Subcutaneous abdominal adipose tissue (tissue), 5 donors: ENCODE data around the gene DKK2.

ENCODE experiments used
- H3K27ac ChIP-seq: one replicate; pipeline ENCODE4 v1.7.0; 2013; ENCODE audit warnings: low read depth, mild to moderate bottlenecking, inconsistent platforms, low read length, moderate library complexity
- H3K27me3 ChIP-seq, 5 donors: one replicate each; pipeline ENCODE4 v1.7.0; 2013; ENCODE audit warnings: low read length in 5 of 5, inconsistent platforms in 1 of 5; ENCODE audit not compliant: control insufficient read depth in 5 of 5, insufficient read depth in 4 of 5
- H3K36me3 ChIP-seq, 5 donors: one replicate each; pipeline ENCODE4 v1.7.0; 2013; ENCODE audit warnings: low read length in 5 of 5; ENCODE audit not compliant: control insufficient read depth in 5 of 5, insufficient read depth in 5 of 5
- H3K4me1 ChIP-seq, 5 donors: one replicate each; pipeline ENCODE4 v1.7.0; 2013; ENCODE audit warnings: low read length in 5 of 5, mild to moderate bottlenecking in 3 of 5, moderate library complexity in 1 of 5; ENCODE audit not compliant: control insufficient read depth in 5 of 5, insufficient read depth in 5 of 5
- H3K4me3 ChIP-seq, 5 donors: one replicate each; pipeline ENCODE4 v1.7.0; 2013; ENCODE audit warnings: low read length in 5 of 5, low read depth in 1 of 5
- H3K9ac ChIP-seq, 5 donors: one replicate each; pipeline ENCODE4 v1.7.0; 2013; ENCODE audit warnings: low read length in 5 of 5, mild to moderate bottlenecking in 4 of 5, moderate library complexity in 3 of 5
- H3K9me3 ChIP-seq, 5 donors: one replicate each; pipeline ENCODE4 v1.7.0; 2013; ENCODE audit warnings: low read length in 5 of 5; ENCODE audit not compliant: control insufficient read depth in 5 of 5
- donor health status: healthy.
- donor health status: healthy.
- donor health status: healthy.
- donor health status: healthy.
- donor health status: healthy.

DKK2 gene

DNA sequence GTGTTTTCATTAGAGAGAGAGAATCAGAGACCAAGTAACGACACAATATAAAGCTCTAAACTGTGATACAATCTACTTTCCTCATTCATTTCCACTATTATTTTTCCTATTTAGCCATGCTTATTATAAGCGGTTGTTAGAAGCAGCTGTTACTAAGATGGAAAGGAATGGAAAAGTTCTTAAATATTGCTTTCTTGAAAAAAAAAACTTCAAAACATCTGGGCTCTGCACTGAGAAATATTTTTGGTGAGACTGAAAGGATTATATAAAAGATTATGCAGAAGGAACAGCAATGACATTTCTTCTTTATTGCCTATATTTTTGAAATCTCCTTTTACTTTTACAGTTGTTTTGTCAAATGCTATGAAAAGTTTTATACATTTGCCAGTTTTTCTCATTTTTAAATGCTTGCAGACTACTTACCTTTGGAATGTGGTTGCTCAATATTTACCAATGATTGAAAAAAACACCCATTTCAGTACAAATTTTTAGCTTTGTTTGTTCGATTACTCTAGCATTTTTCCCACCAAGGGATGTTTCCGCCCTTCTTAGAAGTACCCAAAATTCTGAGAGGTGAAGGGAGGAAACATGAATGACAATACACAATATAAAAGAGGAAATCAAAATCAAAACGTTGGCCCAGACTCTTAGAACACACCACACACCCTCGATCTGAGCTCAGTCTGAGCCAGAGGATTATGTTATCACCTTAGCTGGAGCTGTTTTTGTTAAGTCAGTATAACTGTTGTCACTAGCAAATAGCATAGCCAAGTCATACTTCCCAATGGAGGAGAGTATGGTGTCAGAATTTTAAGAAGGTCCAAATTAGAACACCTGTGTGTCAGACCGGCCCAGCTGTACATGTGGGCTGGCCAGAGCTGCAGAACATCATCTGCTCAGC is 18.4 kb downstream of the DKK2 start:
- Histone ChIP-seq H3K27me3 (no peaks in the 10 kb centered on the region), H3K27ac (no peak overlapping the region), H3K9me3 (no peaks in the 10 kb centered on the region), H3K4me1 (no peaks in the 10 kb centered on the region), H3K4me3 (no peak overlapping the region), H3K9ac (no peak overlapping the region), H3K36me3 (no peaks in the 10 kb centered on the region)

DNA sequence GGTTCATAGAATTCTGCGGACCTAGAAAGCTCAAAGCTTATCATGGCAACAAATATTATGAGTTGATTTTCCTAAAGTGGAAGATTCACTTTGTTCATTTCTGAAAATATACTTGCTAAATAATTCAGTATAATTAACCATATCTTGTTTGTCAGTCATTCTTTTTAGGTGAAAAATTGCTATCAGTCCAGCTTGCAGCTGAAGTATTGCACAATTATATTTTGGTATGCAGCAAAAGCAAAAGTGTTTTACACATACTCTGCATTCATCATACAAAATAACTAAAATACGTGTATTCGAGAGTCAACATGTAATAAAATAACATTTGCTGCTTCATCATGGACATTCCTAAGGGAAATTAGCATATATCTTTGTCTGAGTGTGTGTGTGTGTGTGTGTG is 24.8 kb downstream of the DKK2 start:
- no peak overlapping the region for H3K9ac ChIP-seq
- H3K27ac ChIP-seq = no peak overlapping the region
- no peaks in the 10 kb centered on the region for H3K9me3 ChIP-seq
- no peaks in the 10 kb centered on the region for H3K27me3 ChIP-seq
- H3K4me3 ChIP-seq = no peak overlapping the region
- H3K4me1 ChIP-seq = peaks cover 0 to 18% (median 4%) of the 10 kb centered on the region in 5 donors
- no peaks in the 10 kb centered on the region for H3K36me3 ChIP-seq

DNA sequence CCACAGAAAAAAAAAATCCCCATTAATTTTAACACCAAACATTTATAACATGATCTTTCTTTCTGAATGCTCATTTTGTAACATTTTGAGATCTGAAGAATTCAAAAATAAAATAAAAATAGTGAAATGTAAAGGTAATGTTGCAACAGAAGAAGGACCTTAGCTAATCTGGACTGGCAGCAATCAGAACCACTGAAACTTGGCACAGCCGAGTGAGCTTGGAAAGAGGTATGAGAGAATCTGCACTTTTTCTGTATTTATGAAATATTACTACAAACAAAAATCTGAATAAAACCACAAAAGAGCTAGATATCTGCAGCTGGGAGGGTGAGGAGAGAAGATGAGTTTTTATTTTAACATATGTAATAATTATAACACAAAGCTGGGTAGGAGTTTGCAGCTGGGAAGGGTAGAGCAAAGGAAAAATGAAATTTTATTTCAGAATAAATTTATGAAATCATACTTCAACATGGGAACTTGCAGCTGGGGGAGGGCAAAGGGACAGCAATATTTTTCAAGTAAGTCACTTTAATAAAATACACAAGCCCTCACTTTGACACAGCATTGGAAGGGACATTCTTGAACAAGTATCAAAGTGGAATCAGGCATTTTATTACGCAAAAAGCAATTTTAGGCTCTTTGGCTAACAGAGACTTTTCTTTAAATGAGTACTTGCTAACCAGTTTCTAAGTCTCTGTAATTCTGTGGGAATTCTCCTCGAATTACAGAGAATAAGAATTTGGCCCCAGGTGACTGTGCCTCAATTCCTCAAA is 26.7 kb downstream of the DKK2 start:
- Histone ChIP-seq H3K9ac (no peak overlapping the region), H3K27ac (no peak overlapping the region), H3K4me3 (no peak overlapping the region), H3K36me3 (no peaks in the 10 kb centered on the region), H3K27me3 (no peaks in the 10 kb centered on the region), H3K4me1 (peaks cover 0 to 18% (median 4%) of the 10 kb centered on the region in 5 donors), H3K9me3 (no peaks in the 10 kb centered on the region)

DNA sequence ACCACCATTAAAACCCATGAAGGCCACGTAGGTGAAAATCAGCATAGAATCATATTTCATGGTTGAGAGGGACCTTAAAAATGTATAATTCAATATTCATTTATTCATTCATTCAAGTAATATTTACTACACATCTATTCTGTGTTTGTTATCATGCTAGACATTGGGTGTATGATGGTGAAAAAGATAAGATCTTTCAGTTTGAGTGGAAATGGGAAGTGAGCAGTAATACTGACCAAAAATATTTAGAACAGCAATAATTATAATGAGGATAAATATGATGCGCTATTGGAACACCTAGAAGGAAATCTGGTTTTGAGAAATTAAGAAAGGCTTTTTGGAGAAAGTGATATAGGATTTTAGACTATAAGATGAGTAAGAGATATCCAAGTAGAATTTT is 28.0 kb downstream of the DKK2 start:
- no peak overlapping the region for H3K4me3 ChIP-seq
- H3K9me3 ChIP-seq = no peaks in the 10 kb centered on the region
- no peak overlapping the region for H3K9ac ChIP-seq
- no peaks in the 10 kb centered on the region for H3K27me3 ChIP-seq
- no peaks in the 10 kb centered on the region for H3K36me3 ChIP-seq
- peaks cover 0 to 18% (median 4%) of the 10 kb centered on the region in 5 donors for H3K4me1 ChIP-seq
- H3K27ac ChIP-seq = no peak overlapping the region

DNA sequence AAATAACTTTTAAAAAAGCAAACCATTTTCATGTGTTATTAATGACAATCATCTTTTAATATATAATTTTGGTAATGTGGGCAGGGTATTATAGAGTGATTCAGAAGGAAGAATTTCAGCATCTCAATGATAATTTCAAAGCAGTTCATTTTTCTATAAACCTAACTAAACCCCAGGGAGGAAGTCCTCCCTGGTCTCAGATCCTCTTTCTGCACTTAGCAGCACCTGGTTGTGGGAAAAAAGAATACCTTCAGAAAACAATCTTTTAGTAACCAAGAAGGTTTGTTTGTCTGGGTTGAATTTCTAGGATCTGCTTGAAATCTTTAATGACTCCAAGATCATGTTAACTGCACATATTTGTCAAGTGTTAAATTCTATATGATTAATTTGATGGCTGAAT is 29.9 kb downstream of the DKK2 start:
- H3K9ac ChIP-seq = no peak overlapping the region
- H3K27me3 ChIP-seq = no peaks in the 10 kb centered on the region
- no peak overlapping the region for H3K4me3 ChIP-seq
- no peak overlapping the region for H3K27ac ChIP-seq
- no peaks in the 10 kb centered on the region for H3K36me3 ChIP-seq
- H3K4me1 ChIP-seq = peaks cover 0 to 16% (median 4%) of the 10 kb centered on the region in 5 donors
- H3K9me3 ChIP-seq = no peaks in the 10 kb centered on the region

DNA sequence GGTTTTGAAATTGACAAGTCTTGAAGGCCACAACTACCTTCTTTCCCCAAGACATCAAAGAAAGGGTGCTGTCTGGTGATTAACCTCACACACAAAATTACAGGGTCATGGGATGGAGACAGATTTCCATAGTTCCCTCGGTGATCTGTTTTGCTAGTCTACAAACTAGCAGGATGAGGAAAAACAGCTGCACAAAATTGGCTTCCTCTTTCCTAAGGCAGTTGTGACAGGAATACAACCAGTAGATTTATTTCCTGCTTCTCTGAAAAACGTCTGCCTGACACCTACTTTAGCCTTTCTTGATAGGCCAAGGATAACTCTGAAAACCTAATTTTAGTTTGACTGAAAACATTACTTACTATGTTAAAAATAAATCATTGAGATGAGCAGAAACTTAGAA is 39.6 kb downstream of the DKK2 start:
- Histone ChIP-seq H3K9ac (no peak overlapping the region), H3K27ac (no peak overlapping the region), H3K36me3 (no peaks in the 10 kb centered on the region), H3K4me1 (no peaks in the 10 kb centered on the region), H3K9me3 (no peaks in the 10 kb centered on the region), H3K4me3 (no peak overlapping the region), H3K27me3 (peaks cover 0 to 3% (median 0%) of the 10 kb centered on the region in 5 donors)

DNA sequence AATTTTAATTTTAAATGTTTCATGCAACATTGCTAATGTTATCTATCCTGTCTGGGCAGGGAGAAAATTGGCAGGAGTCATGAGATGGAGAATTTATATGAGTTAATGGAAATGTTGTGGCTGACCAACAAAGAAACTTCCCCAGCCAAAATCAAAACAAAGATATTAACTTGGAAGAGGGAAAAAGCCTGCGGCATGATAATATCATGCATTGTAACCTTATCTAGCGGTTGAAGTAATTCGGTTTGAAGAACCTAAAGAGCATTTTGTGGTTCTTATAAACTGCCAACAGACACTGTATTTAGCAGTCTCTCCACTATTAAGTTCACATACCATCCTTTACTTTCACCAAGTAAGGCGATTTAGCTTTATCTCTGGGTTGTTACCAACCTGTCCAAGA is 42.3 kb downstream of the DKK2 start:
- H3K4me1 ChIP-seq = no peaks in the 10 kb centered on the region
- no peaks in the 10 kb centered on the region for H3K9me3 ChIP-seq
- no peaks in the 10 kb centered on the region for H3K36me3 ChIP-seq
- no peak overlapping the region for H3K4me3 ChIP-seq
- peaks cover 0 to 3% (median 0%) of the 10 kb centered on the region in 5 donors for H3K27me3 ChIP-seq
- no peak overlapping the region for H3K27ac ChIP-seq
- H3K9ac ChIP-seq = no peak overlapping the region

DNA sequence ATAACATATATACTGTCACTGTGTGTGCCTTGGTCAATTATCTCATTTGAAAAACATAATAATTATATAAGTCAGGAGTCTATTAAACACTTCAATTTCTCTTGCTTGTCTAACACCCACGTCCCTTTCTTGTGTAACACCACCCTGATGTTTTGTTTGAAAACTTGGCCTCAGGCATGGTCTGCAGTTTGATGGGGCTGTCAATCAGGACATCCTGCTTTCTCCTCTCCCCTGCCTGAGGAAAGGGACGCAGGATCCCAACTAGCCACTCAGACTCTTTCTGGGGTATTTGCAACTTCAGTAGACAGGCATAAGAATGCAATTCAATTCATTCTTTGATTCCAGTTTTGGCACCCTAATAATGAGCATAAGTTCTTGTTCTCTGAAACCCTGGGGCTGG is 48.8 kb downstream of the DKK2 start:
- H3K9ac ChIP-seq = no peak overlapping the region

DNA sequence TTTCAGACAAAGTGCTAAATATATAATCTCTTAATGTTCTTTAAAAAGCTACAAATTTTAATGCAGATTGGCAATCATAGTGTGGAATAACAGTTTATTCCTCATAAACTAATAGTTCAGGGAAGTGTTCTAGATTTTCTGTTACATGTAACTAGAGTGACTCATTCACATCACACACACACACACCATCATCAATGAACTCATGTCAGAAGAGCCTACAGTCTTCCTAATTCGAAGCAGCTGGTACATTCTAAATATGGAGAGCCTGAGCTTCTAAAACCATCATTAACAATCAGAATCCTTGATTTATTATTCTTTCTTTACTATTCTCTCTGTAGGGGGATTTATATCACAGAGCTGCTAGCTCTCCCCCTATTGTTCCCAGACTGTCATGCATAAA is 49.6 kb downstream of the DKK2 start:
- H3K9me3 ChIP-seq = no peaks in the 10 kb centered on the region
- no peaks in the 10 kb centered on the region for H3K36me3 ChIP-seq
- no peak overlapping the region for H3K9ac ChIP-seq
- no peak overlapping the region for H3K27ac ChIP-seq
- H3K4me3 ChIP-seq = no peak overlapping the region
- no peaks in the 10 kb centered on the region for H3K4me1 ChIP-seq
- H3K27me3 ChIP-seq = no peaks in the 10 kb centered on the region

More for the DNA sequence above, 48.8 kb downstream of the DKK2 start:
- Histone ChIP-seq H3K9me3 (no peaks in the 10 kb centered on the region), H3K4me1 (no peaks in the 10 kb centered on the region), H3K36me3 (no peaks in the 10 kb centered on the region), H3K27ac (no peak overlapping the region), H3K27me3 (no peaks in the 10 kb centered on the region), H3K4me3 (no peak overlapping the region)

DNA sequence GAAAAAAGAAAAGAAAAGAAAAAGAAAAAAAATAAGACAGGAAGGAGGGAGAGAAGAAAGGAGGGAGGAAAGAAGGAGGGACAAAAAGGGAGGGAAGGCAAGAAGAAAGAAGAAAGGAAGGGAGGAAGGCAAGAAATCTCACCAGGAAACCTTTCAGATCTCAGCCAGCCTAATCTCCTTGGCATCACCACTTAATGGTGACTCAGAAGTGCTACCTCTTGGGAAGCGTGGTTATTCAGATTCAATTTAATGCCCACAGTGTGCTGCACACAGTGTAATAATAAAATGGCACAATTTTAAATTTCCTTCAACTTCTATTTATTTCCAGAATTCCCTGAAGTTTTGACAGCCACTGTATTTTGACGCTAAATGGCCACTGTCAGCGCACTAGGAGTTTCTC is 50.3 kb downstream of the DKK2 start:
- Histone ChIP-seq H3K9ac (no peak overlapping the region), H3K9me3 (no peaks in the 10 kb centered on the region), H3K36me3 (no peaks in the 10 kb centered on the region), H3K4me3 (no peak overlapping the region), H3K4me1 (no peaks in the 10 kb centered on the region), H3K27ac (no peak overlapping the region), H3K27me3 (no peaks in the 10 kb centered on the region)
